Thoracic aorta (tissue), 2 donors: ENCODE measurements around the gene KCNH6. TPM values are rescaled to one million over a fixed set of nuclear protein-coding genes. Genes with fewer than 3 reads are reported as not detected.

ENCODE experiments used
- ATAC-seq: fragments of 150-250 bp; one replicate; pipeline ENCODE4 v1.8.0; 2017; ENCODE audit warnings: low read depth; ENCODE audit not compliant: insufficient number of reproducible peaks, low FRiP score
- DNase-seq: peaks from one replicate; pipeline ENCODE4 v3.0.0-alpha.2; 2020; ENCODE audit warnings: low spot score
- H3K27ac ChIP-seq, 2 donors: fragments of 200-600 bp; sonication (generic); 1 replicate in 1 of 2; 2 replicates in 1 of 2; pipeline ENCODE4 v1.5.1; 2016; ENCODE audit warnings: mild to moderate bottlenecking in 2 of 2, moderate library complexity in 2 of 2
- H3K27me3 ChIP-seq: fragments of 200-600 bp; sonication (generic); replicated peaks from 2 replicates; pipeline ENCODE4 v1.6.0; 2016; ENCODE audit warnings: mild to moderate bottlenecking; ENCODE audit not compliant: insufficient read depth
- H3K36me3 ChIP-seq: fragments of 200-600 bp; sonication (generic); one replicate; pipeline ENCODE4 v1.5.1; 2016
- H3K4me1 ChIP-seq, 2 donors: fragments of 200-600 bp; sonication (generic); 1 replicate in 1 of 2; 2 replicates in 1 of 2; pipeline versions ENCODE4 v1.5.1 to v1.6.0; 2016; ENCODE audit warnings: low read depth in 2 of 2, mild to moderate bottlenecking in 1 of 2; ENCODE audit not compliant: control insufficient read depth in 1 of 2
- H3K4me3 ChIP-seq: fragments of 200-600 bp; sonication (generic); 2 replicates; pipeline ENCODE4 v1.5.1; 2016; ENCODE audit warnings: mild to moderate bottlenecking
- H3K9me3 ChIP-seq: fragments of 200-600 bp; sonication (generic); 2 replicates; pipeline ENCODE4 v1.5.1; 2016
- CTCF ChIP-seq: fragments of 200-600 bp; sonication (generic); IDR thresholded peaks from one replicate; pipeline ENCODE4 v1.5.1; 2019; ENCODE audit warnings: antibody characterized with exemption
- total RNA-seq, 2 donors: library from RNA; depleted of rRNA; stranded (reverse); fragments of >200 nt; gene quantifications; one replicate each; pipeline versions ENCODE4 v1.1.0 to v1.2.3, GENCODE V29; 2016

The KCNH6 gene
- not detected for total RNA-seq

GRCh38 chr17:63523253-63523855, at the start of gene KCNH6:
Gene KCNH6 (plus strand): TSS chr17:63523358. CDS start chr17:63523414, 56 bp downstream.
- DNase-seq (no peak), ATAC-seq (no peak)
- Histone ChIP-seq H3K27ac (no peak within 1 kb of the TSS), H3K4me1 (no peaks in the 10 kb centered on the region), H3K9me3 (no peaks in the 10 kb centered on the region), H3K27me3 (no peaks in the 10 kb centered on the region), H3K36me3 (no peaks in the 10 kb centered on the region), H3K4me3 (peak within 1 kb of the TSS; percentile 11)
- TF ChIP-seq CTCF = no peak

GRCh38 chr17:63474174-63474573, 49.0 kb upstream of the KCNH6 start:
- ATAC-seq (no peak), DNase-seq (no peak)
- Histone ChIP-seq H3K4me1 (peaks cover 10 to 24% of the 10 kb centered on the region in 2 donors), H3K4me3 (no peak overlapping the region), H3K27me3 (no peaks in the 10 kb centered on the region), H3K36me3 (no peaks in the 10 kb centered on the region), H3K9me3 (no peaks in the 10 kb centered on the region), H3K27ac (no peak overlapping the region)
- TF ChIP-seq CTCF = no peak

GRCh38 chr17:63474586-63475460, 48.3 kb upstream of the KCNH6 start:
- Histone ChIP-seq H3K27me3 (no peaks in the 10 kb centered on the region), H3K27ac (no peak overlapping the region)

GRCh38 chr17:63475491-63476412, 47.4 kb upstream of the KCNH6 start:
- H3K4me3 ChIP-seq = no peak overlapping the region
- ATAC-seq = no peak
- no peaks in the 10 kb centered on the region for H3K27me3 ChIP-seq
- no peak for DNase-seq
- no peak for TF ChIP-seq CTCF
- no peak overlapping the region for H3K27ac ChIP-seq
- peaks cover 10 to 24% of the 10 kb centered on the region in 2 donors for H3K4me1 ChIP-seq
- no peaks in the 10 kb centered on the region for H3K9me3 ChIP-seq
- no peaks in the 10 kb centered on the region for H3K36me3 ChIP-seq

More at GRCh38 chr17:63474586-63475460, 48.3 kb upstream of the KCNH6 start:
- Histone ChIP-seq H3K9me3 (no peaks in the 10 kb centered on the region), H3K36me3 (no peaks in the 10 kb centered on the region), H3K4me3 (no peak overlapping the region), H3K4me1 (peaks cover 10 to 24% of the 10 kb centered on the region in 2 donors)
- DNase-seq (no peak), ATAC-seq (no peak)
- TF ChIP-seq CTCF = no peak
